HepG2 (cell line): ENCODE results near the gene WDR31. TPM values are rescaled to one million over a fixed set of nuclear protein-coding genes. Genes with fewer than 3 reads are reported as not detected.

Source experiments
- ATAC-seq: fragments of 200-7000 bp; cut with Tn5 transposase; 3 replicates; pipeline ENCODE4 v1.9.1; 2020; ENCODE audit warnings: mild to moderate bottlenecking, moderate library complexity
- BruUV-seq: library from RNA; stranded (reverse); fragments of 400-500 nt; replicated peaks from 2 replicates; lab custom pipeline; 2021; lab: Mats Ljungman, UMichigan
- CTCF ChIA-PET: fragments of 300-600 bp; formaldehyde crosslinking; extraction: SDS; loops from one replicate; lab custom pipeline; 2021; ENCODE audit warnings: low total read pairs, inconsistent platforms, low intra/inter-chr PET ratio; lab: Yijun Ruan, JAX
- POLR2A ChIA-PET: fragments of 350-600 bp; sonication (Branson Sonifier 250); formaldehyde crosslinking; loops from one replicate; lab custom pipeline; 2020; ENCODE audit warnings: antibody characterized with exemption, inconsistent platforms; lab: Yijun Ruan, JAX
- DNase-seq: peaks from one replicate; pipeline ENCODE4 v3.0.0-alpha.2; 2015; ENCODE audit warnings: low spot score
- FAIRE-seq: peaks from 3 replicates; lab custom pipeline; 2011; peaks lifted over from hg19 to GRCh38; lab: Jason Lieb, UNC
- H2AFZ ChIP-seq: one replicate; pipeline ENCODE4 v1.6.1; 2011; ENCODE audit warnings: low read length, inconsistent platforms
- H3K27ac ChIP-seq: fragments of 300-600 bp; 3 replicates; pipeline ENCODE4 v1.8.0; 2011; ENCODE audit warnings: mixed run types, mild to moderate bottlenecking, mixed read lengths, low read length, inconsistent platforms; ENCODE audit not compliant: insufficient read depth; ENCODE audit errors: extremely low read length
- H3K27me3 ChIP-seq, 2 experiments: fragments of 200-600 bp in 1 of 2; 2 replicates in 1 of 2; 3 replicates in 1 of 2; pipeline versions ENCODE4 v1.6.0 to v1.8.0; 2011; ENCODE audit warnings: low read length in 2 of 2, mild to moderate bottlenecking in 2 of 2, moderate library complexity in 2 of 2, inconsistent platforms in 1 of 2; ENCODE audit not compliant: insufficient read depth in 2 of 2, control insufficient read depth in 1 of 2
- H3K36me3 ChIP-seq, 2 experiments: fragments of 200-600 bp in 1 of 2; replicated peaks in 1 of 2; 2 replicates in 1 of 2; 3 replicates in 1 of 2; pipeline versions ENCODE4 v1.5.1 to v1.8.0; 2011; ENCODE audit warnings: low read length in 2 of 2, inconsistent platforms in 1 of 2; ENCODE audit not compliant: insufficient read depth in 2 of 2, control insufficient read depth in 1 of 2
- H3K4me1 ChIP-seq: 2 replicates; pipeline ENCODE4 v1.5.1; 2012; ENCODE audit warnings: low read length, inconsistent platforms; ENCODE audit not compliant: insufficient read depth
- H3K4me2 ChIP-seq: 2 replicates; pipeline ENCODE4 v1.6.0; 2011; ENCODE audit warnings: low read depth, low read length, inconsistent platforms
- H3K4me3 ChIP-seq, 3 experiments: fragments of 200-600 bp in 1 of 3; sonication (generic), shearing (Covaris generic) in 1 of 3; replicated peaks in 1 of 3; 2 replicates each; pipeline ENCODE4 v1.5.1; 2011 to 2016; ENCODE audit warnings: low read length in 3 of 3, inconsistent platforms in 2 of 3, low read depth in 2 of 3, mild to moderate bottlenecking in 2 of 3, control low read depth in 1 of 3, mixed read lengths in 1 of 3; ENCODE audit not compliant: insufficient read depth in 1 of 3
- H3K79me2 ChIP-seq: one replicate; pipeline ENCODE4 v1.6.1; 2011; ENCODE audit warnings: low read length, inconsistent platforms; ENCODE audit not compliant: insufficient read depth
- H3K9ac ChIP-seq: 2 replicates; pipeline ENCODE4 v1.6.0; 2011; ENCODE audit warnings: mild to moderate bottlenecking, low read depth, low read length, inconsistent platforms; ENCODE audit not compliant: insufficient read depth
- H3K9me3 ChIP-seq: 2 replicates; pipeline ENCODE4 v1.5.1; 2012; ENCODE audit warnings: mild to moderate bottlenecking, low read length
- H4K20me1 ChIP-seq: 2 replicates; pipeline ENCODE4 v1.6.0; 2011; ENCODE audit warnings: inconsistent platforms, mild to moderate bottlenecking, low read length, moderate library complexity; ENCODE audit not compliant: insufficient read depth
- EED ChIP-seq: sonication (generic); formaldehyde crosslinking; IDR thresholded peaks from 2 replicates; pipeline ENCODE4 v1.5.0; 2020; ENCODE audit warnings: mild to moderate bottlenecking, missing genetic modification reagents
- FOSL2 ChIP-seq: sonication (generic); formaldehyde crosslinking; IDR thresholded peaks from 2 replicates; pipeline ENCODE4 v1.4.0; 2020; ENCODE audit warnings: missing genetic modification reagents
- FOXO1 ChIP-seq: sonication (generic); formaldehyde crosslinking; IDR thresholded peaks from 2 replicates; pipeline ENCODE4 v1.4.0; 2020; ENCODE audit warnings: missing genetic modification reagents
- HOXA3 ChIP-seq: sonication (generic); formaldehyde crosslinking; IDR thresholded peaks from 2 replicates; pipeline ENCODE4 v1.5.0; 2020; ENCODE audit warnings: missing genetic modification reagents
- MAFF ChIP-seq: IDR thresholded peaks from 2 replicates; pipeline ENCODE4 v1.6.1; 2011; ENCODE audit warnings: low read depth, low read length, improper control_type of control experiment
- RARA ChIP-seq: IDR thresholded peaks from 2 replicates; pipeline ENCODE4 v1.6.1; 2016; ENCODE audit warnings: missing genetic modification reagents, missing compliant biosample characterization
- ZKSCAN1 ChIP-seq: fragments of 150-350 bp; IDR thresholded peaks from 2 replicates; pipeline ENCODE4 v1.6.1; 2014; ENCODE audit warnings: low read length
- ZNF205 ChIP-seq: IDR thresholded peaks from 2 replicates; pipeline ENCODE4 v1.6.1; 2018; ENCODE audit warnings: missing biosample characterization, missing genetic modification reagents
- ZNF724P ChIP-seq: sonication (generic); formaldehyde crosslinking; IDR thresholded peaks from 2 replicates; pipeline ENCODE4 v1.8.0; 2022; ENCODE audit warnings: missing genetic modification reagents, borderline replicate concordance
- WGBS: methylation state at CpG from one replicate; pipeline ENCODE4 v1.1.6; 2017; ENCODE audit warnings: low lambda C conversion rate; 5-methylcytosine and 5-hydroxymethylcytosine counted together
- in situ Hi-C: cut with HindIII; loops from 2 replicates; pipeline ENCODE4 v1.10.0; 2017; ENCODE audit warnings: low pct_unique_long_range_greater_than_20kb; ENCODE audit not compliant: extremely low pct_ligation_motif_present
- intact Hi-C: fragments of 100-400 bp; cut with micrococcal nuclease; formaldehyde crosslinking; loops from one replicate; pipeline ENCODE4 v1.10.0; 2022; ENCODE audit not compliant: unreplicated experiment
- polyA plus RNA-seq, 8 experiments: library from polyadenylated mRNA; depleted of rRNA in 3 of 8; stranded (reverse) in 7 of 8; unstranded in 1 of 8; fragments of >200 nt; fragmentation: Illumina TruSeq in 4 of 8; extraction: Trizol in 4 of 8; gene quantifications; 2 replicates each; pipeline versions ENCODE4 v1.2.1 to v1.2.3, GENCODE V29; 2011 to 2016; ENCODE audit warnings: low read depth in 4 of 8, missing spikeins in 1 of 8, mixed read lengths in 1 of 8; ENCODE audit not compliant: insufficient read depth in 1 of 8
- total RNA-seq, 5 experiments: library from RNA; depleted of rRNA; stranded (reverse); fragments of >200 nt; fragmentation: Illumina TruSeq; extraction: Trizol; gene quantifications; 2 replicates each; pipeline ENCODE4 v1.2.3, GENCODE V29; 2016; ENCODE audit warnings: low read depth in 1 of 5
- TF ChIP-seq, protein P1 (sequence below): sonication (generic); formaldehyde crosslinking; IDR thresholded peaks from 2 replicates; pipeline ENCODE4; 2020; ENCODE audit warnings: missing genetic modification reagents, mild to moderate bottlenecking, borderline replicate concordance
- TF ChIP-seq, protein P2 (sequence below): sonication (generic); formaldehyde crosslinking; conservative IDR thresholded peaks from 2 replicates; pipeline ENCODE4 v1.8.0; 2022; ENCODE audit warnings: mild to moderate bottlenecking, moderate library complexity, missing genetic modification reagents
- TF ChIP-seq, protein P3 (sequence below): sonication (generic); formaldehyde crosslinking; IDR thresholded peaks from 2 replicates; pipeline ENCODE4 v1.8.0; 2023; ENCODE audit warnings: mild to moderate bottlenecking, missing genetic modification reagents

The WDR31 gene
- total and polyA plus RNA-seq, 2 of the 13 experiments (the other 11 are each of a cell fraction or from before 2014, with no cell fraction given): 0.33 to 1.7 TPM

DNA sequence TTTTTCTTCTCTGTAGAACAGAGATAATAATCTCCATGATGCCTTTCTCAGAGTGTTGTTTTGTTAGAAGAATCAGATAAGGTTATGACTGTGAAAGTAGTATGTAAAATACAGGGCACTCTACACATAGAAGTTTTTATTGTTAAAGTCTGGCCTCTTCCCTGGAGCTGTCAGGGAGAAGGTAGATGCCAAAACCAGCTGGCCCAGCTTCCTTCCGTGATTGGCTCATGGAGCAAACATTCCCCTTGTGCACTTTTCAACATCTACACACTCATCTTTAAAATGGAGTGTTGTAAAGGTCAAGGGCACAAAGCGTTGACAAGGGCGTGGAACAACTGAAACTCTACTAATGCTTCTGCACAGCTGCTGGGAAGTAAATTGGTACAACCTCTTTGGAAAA, 29.5 kb downstream of the WDR31 start:
- Histone ChIP-seq H2AFZ (no peak overlapping the region), H3K36me3 (no peaks in the 10 kb centered on the region), H3K4me3 (no peak overlapping the region), H3K79me2 (no peaks in the 10 kb centered on the region), H3K4me1 (peaks cover 10% of the 10 kb centered on the region), H3K9me3 (no peaks in the 10 kb centered on the region), H3K27ac (no peak overlapping the region), H3K4me2 (no peak overlapping the region), H3K27me3 (0 out of 5 replicates have a peak, but pooled peaks cover 0 to 1% of the 10 kb centered on the region in 2 experiments), H3K9ac (no peak overlapping the region), H4K20me1 (no peaks in the 10 kb centered on the region)
- CTCF ChIA-PET: no interaction called here
- TF ChIP-seq RARA (CRISPR knock-in tag) (0 out of 2 replicates have a peak, but pooled peaks have one; percentile 15), ZKSCAN1 (no peak)
- no TSS peak for BruUV-seq
- DNase-seq (no peak), FAIRE-seq (no peak), ATAC-seq (no peak)
- intact Hi-C loops (loop anchor here (5.0 to 10.0 kb wide), 2 partner anchors 37 to 1946 kb away; partner anchors contain the start of gene BSPRY), in situ Hi-C loops (no loop called here)
- POLR2A ChIA-PET: interaction anchor here (1.0 to 1.3 kb wide), 3 partner anchors 16 to 100 kb away, joined by 3 to 4 read pairs (median 3); partner anchors contain the start of genes C9orf43, POLE3 and WDR31
- 7% methylated on average over 3 of the region's 3 CpGs for WGBS

DNA sequence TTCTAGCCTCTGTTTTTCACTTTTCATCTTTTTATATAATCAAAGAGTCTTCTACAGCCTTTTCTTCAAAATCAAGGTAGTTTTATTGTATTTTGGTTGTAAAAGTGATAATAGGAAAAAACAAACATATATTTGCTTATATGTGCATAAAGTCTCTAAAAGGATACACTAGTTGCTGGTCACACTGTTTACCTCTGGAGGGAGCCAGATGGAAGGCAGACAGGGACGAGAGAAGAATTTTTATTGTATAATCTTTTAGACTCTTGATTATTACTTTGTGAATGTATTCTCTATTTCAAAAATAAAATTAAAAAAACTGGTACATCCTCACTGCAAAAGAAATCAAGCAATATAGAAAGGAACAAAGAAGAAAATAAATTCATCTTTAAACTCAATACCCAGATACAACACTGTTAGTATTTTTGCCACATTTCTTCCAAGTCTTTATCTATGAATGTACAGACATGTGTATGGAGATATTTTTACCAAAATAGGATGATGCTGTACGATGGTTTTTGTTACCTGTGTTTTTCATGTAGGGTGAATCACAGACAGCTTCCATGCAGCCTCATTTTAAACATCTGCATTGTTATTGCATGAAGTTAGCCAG, 30.8 kb downstream of the WDR31 start:
- POLR2A ChIA-PET: interaction anchor here (1.1 to 1.3 kb wide), 2 partner anchors 31 to 101 kb away, joined by 3 to 4 read pairs; partner anchors contain the start of genes C9orf43, POLE3 and WDR31
- ATAC-seq: peak; percentile 59; the same call in 2 of the 3 replicates
- in situ Hi-C loops: no loop called here
- CTCF ChIA-PET: interaction anchor here (1.5 kb wide), 1 partner anchor 97 kb away, joined by 8 read pairs; no protein-coding TSS in a partner anchor
- Histone ChIP-seq H3K27me3 (0 out of 5 replicates have a peak, but pooled peaks cover 0 to 1% of the 10 kb centered on the region in 2 experiments), H3K9me3 (no peaks in the 10 kb centered on the region), H2AFZ (no peak overlapping the region), H3K9ac (no peak overlapping the region), H3K36me3 (no peaks in the 10 kb centered on the region), H3K4me2 (no peak overlapping the region), H3K27ac (no peak overlapping the region), H3K79me2 (no peaks in the 10 kb centered on the region), H4K20me1 (no peaks in the 10 kb centered on the region), H3K4me1 (peaks cover 10% of the 10 kb centered on the region), H3K4me3 (no peak overlapping the region)
- intact Hi-C loops: loop anchor here (1.0 kb wide), 1 partner anchor 98 kb away; no protein-coding TSS in a partner anchor
- 0% methylated on average over 2 of the region's 2 CpGs for WGBS
- BruUV-seq: no TSS peak
- FAIRE-seq: peak; percentile 61
- DNase-seq: peak; percentile 53
- TF ChIP-seq, protein P1, sequence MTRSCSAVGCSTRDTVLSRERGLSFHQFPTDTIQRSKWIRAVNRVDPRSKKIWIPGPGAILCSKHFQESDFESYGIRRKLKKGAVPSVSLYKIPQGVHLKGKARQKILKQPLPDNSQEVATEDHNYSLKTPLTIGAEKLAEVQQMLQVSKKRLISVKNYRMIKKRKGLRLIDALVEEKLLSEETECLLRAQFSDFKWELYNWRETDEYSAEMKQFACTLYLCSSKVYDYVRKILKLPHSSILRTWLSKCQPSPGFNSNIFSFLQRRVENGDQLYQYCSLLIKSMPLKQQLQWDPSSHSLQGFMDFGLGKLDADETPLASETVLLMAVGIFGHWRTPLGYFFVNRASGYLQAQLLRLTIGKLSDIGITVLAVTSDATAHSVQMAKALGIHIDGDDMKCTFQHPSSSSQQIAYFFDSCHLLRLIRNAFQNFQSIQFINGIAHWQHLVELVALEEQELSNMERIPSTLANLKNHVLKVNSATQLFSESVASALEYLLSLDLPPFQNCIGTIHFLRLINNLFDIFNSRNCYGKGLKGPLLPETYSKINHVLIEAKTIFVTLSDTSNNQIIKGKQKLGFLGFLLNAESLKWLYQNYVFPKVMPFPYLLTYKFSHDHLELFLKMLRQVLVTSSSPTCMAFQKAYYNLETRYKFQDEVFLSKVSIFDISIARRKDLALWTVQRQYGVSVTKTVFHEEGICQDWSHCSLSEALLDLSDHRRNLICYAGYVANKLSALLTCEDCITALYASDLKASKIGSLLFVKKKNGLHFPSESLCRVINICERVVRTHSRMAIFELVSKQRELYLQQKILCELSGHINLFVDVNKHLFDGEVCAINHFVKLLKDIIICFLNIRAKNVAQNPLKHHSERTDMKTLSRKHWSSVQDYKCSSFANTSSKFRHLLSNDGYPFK (CRISPR knock-in tag): no peak
- TF ChIP-seq FOSL2 (CRISPR knock-in tag): no peak
- no peak for TF ChIP-seq HOXA3 (CRISPR knock-in tag)
- TF ChIP-seq, protein P2, sequence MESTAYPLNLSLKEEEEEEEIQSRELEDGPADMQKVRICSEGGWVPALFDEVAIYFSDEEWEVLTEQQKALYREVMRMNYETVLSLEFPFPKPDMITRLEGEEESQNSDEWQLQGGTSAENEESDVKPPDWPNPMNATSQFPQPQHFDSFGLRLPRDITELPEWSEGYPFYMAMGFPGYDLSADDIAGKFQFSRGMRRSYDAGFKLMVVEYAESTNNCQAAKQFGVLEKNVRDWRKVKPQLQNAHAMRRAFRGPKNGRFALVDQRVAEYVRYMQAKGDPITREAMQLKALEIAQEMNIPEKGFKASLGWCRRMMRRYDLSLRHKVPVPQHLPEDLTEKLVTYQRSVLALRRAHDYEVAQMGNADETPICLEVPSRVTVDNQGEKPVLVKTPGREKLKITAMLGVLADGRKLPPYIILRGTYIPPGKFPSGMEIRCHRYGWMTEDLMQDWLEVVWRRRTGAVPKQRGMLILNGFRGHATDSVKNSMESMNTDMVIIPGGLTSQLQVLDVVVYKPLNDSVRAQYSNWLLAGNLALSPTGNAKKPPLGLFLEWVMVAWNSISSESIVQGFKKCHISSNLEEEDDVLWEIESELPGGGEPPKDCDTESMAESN (CRISPR knock-in tag): no peak
- TF ChIP-seq ZNF724P (CRISPR knock-in tag): no peak
- peak; percentile 39 for TF ChIP-seq MAFF
- no peak for TF ChIP-seq EED (CRISPR knock-in tag)
- TF ChIP-seq ZNF205: peak; percentile 63; the same call in 1 of the 2 replicates
- TF ChIP-seq, protein P3, sequence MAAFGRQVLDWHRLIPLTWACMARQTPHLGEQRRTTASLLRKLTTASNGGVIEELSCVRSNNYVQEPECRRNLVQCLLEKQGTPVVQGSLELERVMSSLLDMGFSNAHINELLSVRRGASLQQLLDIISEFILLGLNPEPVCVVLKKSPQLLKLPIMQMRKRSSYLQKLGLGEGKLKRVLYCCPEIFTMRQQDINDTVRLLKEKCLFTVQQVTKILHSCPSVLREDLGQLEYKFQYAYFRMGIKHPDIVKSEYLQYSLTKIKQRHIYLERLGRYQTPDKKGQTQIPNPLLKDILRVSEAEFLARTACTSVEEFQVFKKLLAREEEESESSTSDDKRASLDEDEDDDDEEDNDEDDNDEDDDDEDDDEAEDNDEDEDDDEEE (CRISPR knock-in tag): no peak
- no peak for TF ChIP-seq FOXO1 (CRISPR knock-in tag)
